Fibroblast of the conjunctiva (primary cell): ENCODE measurements around the gene SGCE.

Experiments used
- DNase-seq: peaks from one replicate; pipeline ENCODE4 v3.0.0-alpha.2; 2010; ENCODE audit warnings: low read depth

Gene SGCE

GRCh38 chr7:94565247-94565894 is 90.6 kb downstream of the SGCE start:
- no peak for DNase-seq

- DNase-seq, result no peak
Observed at GRCh38 chr7:94562525-94562924, 93.4 kb downstream of the SGCE start.

GRCh38 chr7:94561841-94562514 is 94.0 kb downstream of the SGCE start:
- DNase-seq, result no peak

GRCh38 chr7:94559972-94560371 is 96.0 kb downstream of the SGCE start:
- no peak for DNase-seq

GRCh38 chr7:94557215-94557614 is 98.7 kb downstream of the SGCE start:
- no peak for DNase-seq

GRCh38 chr7:94556028-94556427 is 99.9 kb downstream of the SGCE start:
- no peak for DNase-seq

GRCh38 chr7:94547126-94547525 is 108.8 kb downstream of the SGCE start:
- DNase-seq, result no peak

GRCh38 chr7:94540428-94540827 is 115.5 kb downstream of the SGCE start:
- DNase-seq, result no peak
